MM.1S (cell line): ENCODE results near the gene ADPRS.

Source experiments
- DNase-seq: peaks from one replicate; pipeline ENCODE4 v3.0.0-alpha.2; 2015
- H2AFZ ChIP-seq: fragments of 300-600 bp; sonication (generic); 2 replicates; pipeline ENCODE4 v1.6.0; 2016; ENCODE audit warnings: antibody characterized with exemption, low read length
- H3F3A ChIP-seq: fragments of 300-600 bp; sonication (generic); 2 replicates; pipeline ENCODE4 v1.6.1; 2016; ENCODE audit warnings: mild to moderate bottlenecking, antibody characterized with exemption, low read length, moderate library complexity, mixed read lengths; ENCODE audit not compliant: insufficient read depth
- H3K27ac ChIP-seq: fragments of 300-600 bp; sonication (generic); 2 replicates; pipeline ENCODE4 v1.5.1; 2016; ENCODE audit warnings: mild to moderate bottlenecking, low read length
- H3K27me3 ChIP-seq: fragments of 300-600 bp; sonication (generic); replicated peaks from 2 replicates; pipeline ENCODE4 v1.6.0; 2016; ENCODE audit warnings: low read length; ENCODE audit not compliant: insufficient read depth
- H3K36me3 ChIP-seq: fragments of 300-600 bp; sonication (generic); replicated peaks from 2 replicates; pipeline ENCODE4 v1.6.1; 2016; ENCODE audit warnings: mild to moderate bottlenecking, low read length, mixed read lengths; ENCODE audit not compliant: insufficient read depth
- H3K4me1 ChIP-seq: fragments of 300-600 bp; sonication (generic); 2 replicates; pipeline ENCODE4 v1.6.1; 2016; ENCODE audit warnings: low read length, mixed read lengths
- H3K4me2 ChIP-seq: fragments of 300-600 bp; sonication (generic); 2 replicates; pipeline ENCODE4 v1.6.0; 2016; ENCODE audit warnings: low read depth, low read length
- H3K4me3 ChIP-seq: fragments of 300-600 bp; sonication (generic); 2 replicates; pipeline ENCODE4 v1.5.1; 2016; ENCODE audit warnings: low read length, mixed read lengths
- H3K79me2 ChIP-seq: fragments of 300-600 bp; sonication (generic); 2 replicates; pipeline ENCODE4 v1.6.1; 2016; ENCODE audit warnings: mixed run types, low read length, mixed read lengths
- H3K9ac ChIP-seq: fragments of 300-600 bp; sonication (generic); 2 replicates; pipeline ENCODE4 v1.6.1; 2016; ENCODE audit warnings: low read length, mixed read lengths
- H3K9me2 ChIP-seq: fragments of 300-600 bp; sonication (generic); replicated peaks from 2 replicates; pipeline ENCODE4 v1.6.1; 2016; ENCODE audit warnings: mild to moderate bottlenecking, low read length, mixed read lengths; ENCODE audit not compliant: insufficient read depth
- H3K9me3 ChIP-seq: fragments of 300-600 bp; sonication (generic); replicated peaks from 2 replicates; pipeline ENCODE4 v1.6.1; 2016; ENCODE audit warnings: mild to moderate bottlenecking, low read length, mixed read lengths; ENCODE audit not compliant: insufficient read depth
- H4K20me1 ChIP-seq: fragments of 300-600 bp; sonication (generic); 2 replicates; pipeline ENCODE4 v1.6.1; 2016; ENCODE audit warnings: mild to moderate bottlenecking, low read length, moderate library complexity, mixed read lengths; ENCODE audit not compliant: insufficient read depth
- CTCF ChIP-seq: fragments of 300-600 bp; sonication (generic); IDR thresholded peaks from 2 replicates; pipeline ENCODE4 v1.5.1; 2016; ENCODE audit warnings: antibody characterized with exemption, low read length, mixed read lengths
- EZH2 ChIP-seq: fragments of 300-600 bp; sonication (generic); optimal IDR thresholded peaks from 2 replicates; pipeline ENCODE3; 2017; ENCODE audit warnings: low read depth, mild to moderate bottlenecking, antibody characterized with exemption, low read length, mixed read lengths
- EZH2phosphoT487 ChIP-seq: fragments of 300-600 bp; sonication (generic); IDR thresholded peaks from 2 replicates; pipeline ENCODE4 v1.6.1; 2018; ENCODE audit warnings: antibody characterized with exemption, low read length

ADPRS gene

DNA sequence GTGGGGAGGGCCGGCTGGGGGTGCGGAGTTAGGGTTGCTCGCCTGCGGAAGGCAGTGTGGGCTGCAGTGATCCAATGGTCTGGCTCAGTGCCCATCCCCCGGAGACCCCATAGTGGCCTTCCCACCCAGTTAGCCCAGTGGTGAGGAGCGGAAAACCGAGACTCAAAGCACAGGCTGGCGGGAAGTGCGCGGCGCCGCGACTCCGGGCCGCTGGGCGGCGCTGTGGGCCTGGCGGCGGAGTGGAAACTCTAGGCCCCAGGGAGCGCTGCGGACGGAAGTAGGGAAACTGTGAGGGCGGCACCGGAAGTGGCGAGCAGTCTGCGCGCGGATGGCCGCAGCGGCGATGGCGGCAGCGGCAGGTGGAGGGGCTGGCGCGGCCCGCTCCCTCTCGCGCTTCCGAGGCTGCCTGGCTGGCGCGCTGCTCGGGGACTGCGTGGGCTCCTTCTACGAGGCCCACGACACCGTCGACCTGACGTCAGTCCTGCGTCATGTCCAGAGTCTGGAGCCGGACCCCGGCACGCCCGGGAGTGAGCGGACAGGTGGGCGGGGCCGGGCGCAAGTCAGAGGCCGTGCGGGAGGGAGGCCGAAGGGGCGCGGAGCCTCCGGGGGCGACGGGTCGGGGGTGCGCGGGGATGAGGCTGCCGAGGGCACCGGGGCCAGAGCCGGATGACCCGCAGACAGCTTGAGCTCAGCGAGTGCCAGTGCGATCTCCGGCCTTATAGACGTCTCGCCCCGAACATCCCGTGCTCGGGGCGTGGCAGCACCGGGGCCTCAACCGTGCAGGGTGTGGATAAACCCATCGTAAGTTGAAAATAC is at the start of gene ADPRS:
ADPRS (plus strand) TSS at position 316 of the 816 bp plus-strand sequence; CDS start at position 329, 13 bp downstream.
- H3K36me3 ChIP-seq = no peaks in the 10 kb centered on the region
- no peaks in the 10 kb centered on the region for H3K27me3 ChIP-seq
- peak; percentile 92 for DNase-seq
- peaks cover 32% of the 10 kb centered on the region for H3K79me2 ChIP-seq
- TF ChIP-seq EZH2phosphoT487 = no peak
- TF ChIP-seq EZH2 = no peak
- peak; percentile 97 for TF ChIP-seq CTCF
- H3K4me2 ChIP-seq = peak within 1 kb of the TSS; percentile 100
- peak within 1 kb of the TSS; percentile 94 for H3K9ac ChIP-seq
- peak within 1 kb of the TSS; percentile 48; the same call in 1 of the 2 replicates for H3K27ac ChIP-seq
- H3F3A ChIP-seq = no peaks in the 10 kb centered on the region
- no peaks in the 10 kb centered on the region for H4K20me1 ChIP-seq
- H2AFZ ChIP-seq = peak within 1 kb of the TSS; percentile 100
- peak within 1 kb of the TSS; percentile 100 for H3K4me3 ChIP-seq
- H3K4me1 ChIP-seq = 0 out of 2 replicates have a peak, but pooled peaks cover 5% of the 10 kb centered on the region
- no peaks in the 10 kb centered on the region for H3K9me3 ChIP-seq
- no peaks in the 10 kb centered on the region for H3K9me2 ChIP-seq

GRCh38 chr1:36040238-36040637 is 48.5 kb upstream of the ADPRS start:
- H3K36me3 ChIP-seq = no peaks in the 10 kb centered on the region
- no peaks in the 10 kb centered on the region for H3K4me1 ChIP-seq
- no peaks in the 10 kb centered on the region for H3K27me3 ChIP-seq
- no peak overlapping the region for H2AFZ ChIP-seq
- H3F3A ChIP-seq = no peaks in the 10 kb centered on the region
- H4K20me1 ChIP-seq = no peaks in the 10 kb centered on the region
- no peaks in the 10 kb centered on the region for H3K9me2 ChIP-seq
- no peak overlapping the region for H3K4me3 ChIP-seq
- no peak overlapping the region for H3K4me2 ChIP-seq
- H3K9ac ChIP-seq = no peak overlapping the region
- no peaks in the 10 kb centered on the region for H3K79me2 ChIP-seq
- DNase-seq = no peak
- no peak overlapping the region for H3K27ac ChIP-seq
- H3K9me3 ChIP-seq = no peaks in the 10 kb centered on the region
- TF ChIP-seq EZH2phosphoT487 (no peak), EZH2 (no peak), CTCF (no peak)

GRCh38 chr1:36051821-36052220 is 36.9 kb upstream of the ADPRS start:
- H3K4me3 ChIP-seq = no peak overlapping the region
- H3K4me1 ChIP-seq = no peaks in the 10 kb centered on the region
- no peak for DNase-seq
- H3K36me3 ChIP-seq = no peaks in the 10 kb centered on the region
- H2AFZ ChIP-seq = no peak overlapping the region
- TF ChIP-seq EZH2 = no peak
- TF ChIP-seq EZH2phosphoT487 = no peak
- TF ChIP-seq CTCF = no peak
- no peak overlapping the region for H3K9ac ChIP-seq
- H3K9me2 ChIP-seq = no peaks in the 10 kb centered on the region
- no peaks in the 10 kb centered on the region for H3K27me3 ChIP-seq
- no peak overlapping the region for H3K4me2 ChIP-seq
- H3K27ac ChIP-seq = no peak overlapping the region
- H4K20me1 ChIP-seq = 0 out of 2 replicates have a peak, but pooled peaks cover 3% of the 10 kb centered on the region
- no peaks in the 10 kb centered on the region for H3K9me3 ChIP-seq
- H3F3A ChIP-seq = no peaks in the 10 kb centered on the region
- H3K79me2 ChIP-seq = no peaks in the 10 kb centered on the region
